Breast epithelium (tissue), 4 donors: ENCODE measurements around the gene AAR2. TPM values are rescaled to one million over a fixed set of nuclear protein-coding genes. Genes with fewer than 3 reads are reported as not detected.

Experiments
- DNase-seq, 2 donors: peaks; one replicate each; pipeline ENCODE4 v3.0.0-alpha.2; 2019; ENCODE audit warnings: low spot score in 2 of 2
- H3K27ac ChIP-seq, 2 donors: fragments of 200-600 bp; sonication (generic) in 1 of 2; one replicate each; pipeline ENCODE4 v1.5.1; 2016 to 2019; ENCODE audit warnings: mild to moderate bottlenecking in 1 of 2
- H3K27me3 ChIP-seq, 2 donors: fragments of 200-600 bp; sonication (generic) in 1 of 2; one replicate each; pipeline versions ENCODE4 v1.5.1 to v1.6.0; 2017 to 2019; ENCODE audit warnings: control low read depth in 1 of 2, mild to moderate bottlenecking in 1 of 2
- H3K36me3 ChIP-seq: fragments of 200-600 bp; one replicate; pipeline ENCODE4 v1.5.1; 2019
- H3K4me1 ChIP-seq, 2 donors: fragments of 200-600 bp; sonication (generic); one replicate each; pipeline ENCODE4 v1.5.1; 2016 to 2019; ENCODE audit warnings: control low read depth in 1 of 2
- H3K4me3 ChIP-seq, 3 donors: fragments of 200-600 bp; sonication (generic); 1 replicate in 2 of 3; 2 replicates in 1 of 3; pipeline ENCODE4 v1.5.1; 2016 to 2019; ENCODE audit warnings: mild to moderate bottlenecking in 3 of 3, moderate library complexity in 2 of 3
- H3K9me3 ChIP-seq, 2 donors: fragments of 200-600 bp; sonication (generic) in 1 of 2; one replicate each; pipeline ENCODE4 v1.5.1; 2016 to 2019; ENCODE audit warnings: control low read depth in 1 of 2
- CTCF ChIP-seq, 3 donors: fragments of 450-650 bp; IDR thresholded peaks; one replicate each; pipeline ENCODE4 v1.5.1; 2016 to 2017; ENCODE audit warnings: antibody characterized with exemption in 3 of 3, mild to moderate bottlenecking in 3 of 3, moderate library complexity in 3 of 3
- POLR2A ChIP-seq: fragments of 450-650 bp; IDR thresholded peaks from one replicate; pipeline ENCODE4 v1.6.1; 2016; ENCODE audit warnings: antibody characterized with exemption, mild to moderate bottlenecking, moderate library complexity
- POLR2AphosphoS5 ChIP-seq, 3 donors: sonication (generic); formaldehyde crosslinking; IDR thresholded peaks; one replicate each; pipeline ENCODE4 v1.6.1; 2017; ENCODE audit warnings: antibody characterized with exemption in 3 of 3
- intact Hi-C: fragments of 100-400 bp; cut with DNase I; formaldehyde crosslinking; loops from one replicate; pipeline ENCODE4 v1.15.1; 2023; ENCODE audit warnings: low total_unique reads
- total RNA-seq, 3 donors: library from RNA; depleted of rRNA; stranded (reverse); fragments of >200 nt; gene quantifications; one replicate each; pipeline ENCODE4 v1.1.0, GENCODE V29; 2016

AAR2 gene
- total RNA-seq, 3 donors from 2014 or later = 32.1 to 38.5 (median 36.5) TPM

DNA sequence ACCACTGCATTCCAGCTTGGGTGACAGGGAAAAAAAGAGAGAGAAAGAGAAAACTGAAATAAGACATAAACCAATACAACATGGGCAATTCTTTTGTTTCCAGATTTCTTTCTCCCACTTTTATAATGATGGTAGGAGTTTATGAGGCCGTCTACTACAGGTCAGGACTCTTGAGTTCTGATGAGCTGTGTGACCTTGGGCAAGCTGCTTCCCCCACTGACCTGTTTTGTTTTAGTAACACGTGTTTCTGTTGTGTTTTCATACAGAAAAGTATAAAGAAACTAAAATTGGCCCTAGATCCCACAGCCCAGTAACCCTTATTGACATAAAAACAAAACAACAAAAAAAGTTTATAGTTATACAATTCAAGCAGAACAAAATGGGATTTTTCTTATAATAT lies 22.9 kb upstream of the AAR2 start:
- Histone ChIP-seq H3K4me1 (no peaks in the 10 kb centered on the region), H3K27ac (no peak overlapping the region), H3K27me3 (no peaks in the 10 kb centered on the region), H3K36me3 (no peaks in the 10 kb centered on the region), H3K4me3 (no peak overlapping the region), H3K9me3 (no peaks in the 10 kb centered on the region)
- DNase-seq = no peak
- TF ChIP-seq POLR2AphosphoS5 (IDR thresholded peaks at IDR 0.05) (no peak), POLR2A (no peak), CTCF (IDR thresholded peaks at IDR 0.05) (no peak)
- intact Hi-C loops = loop anchor here (5.0 kb wide), 1 partner anchor 1394 kb away; no protein-coding TSS in a partner anchor

GRCh38 chr20:36214684-36215256 lies 21.5 kb upstream of the AAR2 start:
- no peaks in the 10 kb centered on the region for H3K4me1 ChIP-seq
- H3K36me3 ChIP-seq = no peaks in the 10 kb centered on the region
- DNase-seq = no peak
- H3K9me3 ChIP-seq = no peaks in the 10 kb centered on the region
- no peak overlapping the region for H3K27ac ChIP-seq
- no peaks in the 10 kb centered on the region for H3K27me3 ChIP-seq
- intact Hi-C loops = loop anchor here (5.0 kb wide), 1 partner anchor 1393 kb away; no protein-coding TSS in a partner anchor
- TF ChIP-seq POLR2AphosphoS5 (IDR thresholded peaks at IDR 0.05) (no peak), CTCF (IDR thresholded peaks at IDR 0.05) (peak in 1 of 3 donors; percentile 18), POLR2A (no peak)
- H3K4me3 ChIP-seq = no peak overlapping the region

DNA sequence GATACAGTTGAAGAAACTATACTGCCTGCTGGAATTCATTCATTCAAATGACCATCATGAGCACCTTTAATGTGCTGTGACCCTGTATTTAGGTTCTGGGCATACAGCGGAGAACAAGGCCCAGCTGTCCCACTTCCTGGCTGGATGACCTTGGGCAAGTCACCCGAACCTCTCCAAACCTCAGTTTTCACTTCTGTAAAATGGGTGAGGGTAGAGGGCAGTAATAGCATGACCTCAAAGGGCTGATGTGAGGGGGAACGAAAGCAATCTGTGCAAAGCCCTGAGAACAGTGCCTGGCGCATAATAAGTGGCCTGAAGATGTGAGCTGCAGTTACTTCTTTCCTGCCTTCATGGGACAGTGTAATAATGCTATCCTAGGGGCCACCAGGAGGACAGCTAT lies 20.5 kb upstream of the AAR2 start:
- TF ChIP-seq CTCF (IDR thresholded peaks at IDR 0.05) (no peak), POLR2AphosphoS5 (IDR thresholded peaks at IDR 0.05) (no peak), POLR2A (no peak)
- H3K9me3 ChIP-seq = no peaks in the 10 kb centered on the region
- H3K36me3 ChIP-seq = no peaks in the 10 kb centered on the region
- no peaks in the 10 kb centered on the region for H3K27me3 ChIP-seq
- no peak overlapping the region for H3K27ac ChIP-seq
- H3K4me3 ChIP-seq = no peak overlapping the region
- no peak for DNase-seq
- intact Hi-C loops = no loop called here
- no peaks in the 10 kb centered on the region for H3K4me1 ChIP-seq

GRCh38 chr20:36216314-36217025 lies 19.8 kb upstream of the AAR2 start:
- Histone ChIP-seq H3K4me3 (no peak overlapping the region), H3K36me3 (no peaks in the 10 kb centered on the region), H3K9me3 (no peaks in the 10 kb centered on the region), H3K4me1 (no peaks in the 10 kb centered on the region), H3K27ac (no peak overlapping the region), H3K27me3 (no peaks in the 10 kb centered on the region)
- no peak for DNase-seq
- intact Hi-C loops = no loop called here
- TF ChIP-seq POLR2A = no peak
- no peak for TF ChIP-seq POLR2AphosphoS5 (IDR thresholded peaks at IDR 0.05)
- no peak for TF ChIP-seq CTCF (IDR thresholded peaks at IDR 0.05)

- no peaks in the 10 kb centered on the region for H3K27me3 ChIP-seq
- no peak for TF ChIP-seq POLR2AphosphoS5 (IDR thresholded peaks at IDR 0.05)
- TF ChIP-seq POLR2A = no peak
- TF ChIP-seq CTCF (IDR thresholded peaks at IDR 0.05) = no peak
- H3K4me1 ChIP-seq = no peaks in the 10 kb centered on the region
- H3K27ac ChIP-seq = no peak overlapping the region
- H3K9me3 ChIP-seq = no peaks in the 10 kb centered on the region
- H3K4me3 ChIP-seq = no peak overlapping the region
- intact Hi-C loops = no loop called here
- H3K36me3 ChIP-seq = no peaks in the 10 kb centered on the region
- no peak for DNase-seq
These were observed 19.1 kb upstream of the AAR2 start for GRCh38 chr20:36217226-36217625.
